Mucosa of descending colon (tissue), 3 donors: ENCODE measurements around the gene FNTB. TPM values are rescaled to one million over a fixed set of nuclear protein-coding genes. Genes with fewer than 3 reads are reported as not detected.

Experiments used
- ATAC-seq: fragments of 200-7000 bp; cut with Tn5 transposase; one replicate; pipeline ENCODE4 v1.9.1; 2020; ENCODE audit warnings: mild to moderate bottlenecking, moderate library complexity
- DNase-seq, 3 donors: peaks; one replicate each; pipeline ENCODE4 v3.0.0-alpha.2; 2020
- H3K36me3 ChIP-seq: fragments of 200-600 bp; one replicate; pipeline ENCODE4 v1.8.0; 2021; ENCODE audit warnings: low read depth, mild to moderate bottlenecking
- H3K4me1 ChIP-seq: fragments of 200-600 bp; one replicate; pipeline ENCODE4 v1.8.0; 2021; ENCODE audit warnings: low read depth, mild to moderate bottlenecking
- H3K4me3 ChIP-seq: fragments of 200-600 bp; one replicate; pipeline ENCODE4 v1.8.0; 2021; ENCODE audit warnings: mild to moderate bottlenecking
- H3K9me3 ChIP-seq: fragments of 200-600 bp; one replicate; pipeline ENCODE4 v1.8.0; 2021; ENCODE audit warnings: mild to moderate bottlenecking
- intact Hi-C, 2 donors: fragments of 100-400 bp; cut with DNase I in 1 of 2; cut with micrococcal nuclease in 1 of 2; formaldehyde crosslinking; loops; one replicate each; pipeline versions ENCODE4 v1.11.0 to v1.11.1; 2022; cut with DNase I, micrococcal nuclease
- total RNA-seq, 3 donors: library from RNA; stranded (reverse); fragmentation: NEBNext Ultra II Directional in 2 of 3; extraction: Animal tissue kit (Norgen Biotek cat#: 25700) in 2 of 3; gene quantifications; one replicate each; pipeline versions ENCODE4 v1.2.1 to v1.2.4, GENCODE V29; 2021 to 2023
- TF ChIP-seq, protein P1 (sequence below): fragments of 200-600 bp; IDR thresholded peaks from one replicate; pipeline ENCODE4 v1.8.0; 2022; ENCODE audit warnings: antibody characterized with exemption, mild to moderate bottlenecking
- donor health status: DM: no; HTN: no; CAD: no; lungs with moderate emphysema.
- donor health status: DM: no; HTN: no; CAD: no.
- donor health status: DM: no; HTN: yes; CAD: no.

Gene FNTB
- total RNA-seq, 3 donors from 2014 or later, result 14.5 to 18.3 (median 14.5) TPM

- DNase-seq, result no peak
- TF ChIP-seq, protein P1, sequence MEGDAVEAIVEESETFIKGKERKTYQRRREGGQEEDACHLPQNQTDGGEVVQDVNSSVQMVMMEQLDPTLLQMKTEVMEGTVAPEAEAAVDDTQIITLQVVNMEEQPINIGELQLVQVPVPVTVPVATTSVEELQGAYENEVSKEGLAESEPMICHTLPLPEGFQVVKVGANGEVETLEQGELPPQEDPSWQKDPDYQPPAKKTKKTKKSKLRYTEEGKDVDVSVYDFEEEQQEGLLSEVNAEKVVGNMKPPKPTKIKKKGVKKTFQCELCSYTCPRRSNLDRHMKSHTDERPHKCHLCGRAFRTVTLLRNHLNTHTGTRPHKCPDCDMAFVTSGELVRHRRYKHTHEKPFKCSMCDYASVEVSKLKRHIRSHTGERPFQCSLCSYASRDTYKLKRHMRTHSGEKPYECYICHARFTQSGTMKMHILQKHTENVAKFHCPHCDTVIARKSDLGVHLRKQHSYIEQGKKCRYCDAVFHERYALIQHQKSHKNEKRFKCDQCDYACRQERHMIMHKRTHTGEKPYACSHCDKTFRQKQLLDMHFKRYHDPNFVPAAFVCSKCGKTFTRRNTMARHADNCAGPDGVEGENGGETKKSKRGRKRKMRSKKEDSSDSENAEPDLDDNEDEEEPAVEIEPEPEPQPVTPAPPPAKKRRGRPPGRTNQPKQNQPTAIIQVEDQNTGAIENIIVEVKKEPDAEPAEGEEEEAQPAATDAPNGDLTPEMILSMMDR, result no peak
- Histone ChIP-seq H3K4me1 (no peaks in the 10 kb centered on the region), H3K36me3 (no peaks in the 10 kb centered on the region), H3K9me3 (no peaks in the 10 kb centered on the region), H3K4me3 (no peak overlapping the region)
- ATAC-seq, result no peak
- intact Hi-C loops, result no loop called here
These were observed 35.4 kb upstream of the FNTB start for GRCh38 chr14:64951291-64951690.

GRCh38 chr14:64951724-64952123, 35.0 kb upstream of the FNTB start:
- no peaks in the 10 kb centered on the region for H3K36me3 ChIP-seq
- H3K9me3 ChIP-seq, result no peaks in the 10 kb centered on the region
- no peak overlapping the region for H3K4me3 ChIP-seq
- TF ChIP-seq, protein P1, result no peak
- intact Hi-C loops, result no loop called here
- H3K4me1 ChIP-seq, result no peaks in the 10 kb centered on the region
- DNase-seq (no peak), ATAC-seq (no peak)

DNA sequence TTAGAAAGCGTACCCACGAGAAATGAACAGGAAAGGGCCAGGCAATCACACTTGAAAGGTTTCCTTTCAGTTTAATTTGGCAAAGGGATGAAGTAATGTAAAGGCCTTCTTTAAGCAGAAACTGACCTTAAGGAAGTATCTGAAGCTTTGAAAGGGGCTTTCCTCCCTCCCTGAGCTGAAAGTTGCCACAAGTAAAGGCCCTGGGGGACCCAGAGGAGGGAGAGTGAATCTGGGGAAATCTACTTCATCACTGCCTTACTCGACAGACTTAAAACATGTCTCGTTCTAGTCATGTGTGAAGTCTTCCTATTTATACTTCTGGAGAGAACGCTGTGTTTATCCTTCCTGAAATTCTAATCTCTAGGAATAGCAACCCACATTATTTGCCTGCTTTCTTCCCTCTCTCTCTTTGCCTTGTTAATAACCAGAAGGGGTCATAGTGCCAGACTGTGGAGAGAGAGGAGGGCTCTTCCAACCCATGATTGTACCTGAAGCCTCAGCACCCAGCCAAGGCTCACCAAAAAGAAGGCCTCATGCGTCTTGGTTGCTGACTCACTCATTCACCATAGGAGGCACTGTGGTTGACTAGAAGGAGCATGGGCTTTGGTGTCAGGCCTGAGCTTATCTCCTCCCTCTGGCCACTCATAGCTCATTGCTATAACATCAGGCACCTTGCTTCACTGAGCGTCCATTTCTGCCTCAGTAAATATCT, 33.9 kb upstream of the FNTB start:
- no peaks in the 10 kb centered on the region for H3K4me1 ChIP-seq
- H3K4me3 ChIP-seq, result no peak overlapping the region
- TF ChIP-seq, protein P1, result no peak
- H3K9me3 ChIP-seq, result no peaks in the 10 kb centered on the region
- ATAC-seq, result peak; percentile 27
- DNase-seq, result no peak
- intact Hi-C loops, result no loop called here
- H3K36me3 ChIP-seq, result no peaks in the 10 kb centered on the region

- no peak for ATAC-seq
- no peaks in the 10 kb centered on the region for H3K9me3 ChIP-seq
- H3K4me1 ChIP-seq, result no peaks in the 10 kb centered on the region
- no peak for DNase-seq
- H3K36me3 ChIP-seq, result no peaks in the 10 kb centered on the region
- no peak overlapping the region for H3K4me3 ChIP-seq
- TF ChIP-seq, protein P1, result no peak
- intact Hi-C loops, result no loop called here
These were observed 33.4 kb upstream of the FNTB start for GRCh38 chr14:64953310-64953654.

DNA sequence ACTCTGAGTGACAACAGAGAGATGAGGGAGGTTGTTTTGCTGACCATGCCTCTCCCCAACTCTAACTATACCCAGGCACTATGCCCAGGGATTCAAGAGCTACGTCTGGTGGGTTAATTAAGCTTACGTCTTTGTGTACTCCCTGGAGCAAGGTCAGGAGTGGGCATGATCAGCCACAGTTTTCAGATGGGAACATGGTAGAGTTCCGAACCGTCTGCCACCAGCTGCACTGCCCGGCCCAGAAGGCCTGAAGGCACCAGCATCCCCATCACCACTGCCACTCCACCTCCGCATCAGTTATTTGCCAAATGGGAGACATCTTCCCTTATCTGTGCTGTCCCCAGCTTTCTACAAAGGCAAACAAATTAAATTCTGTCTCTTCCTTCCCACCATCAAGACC, 33.0 kb upstream of the FNTB start:
- H3K9me3 ChIP-seq, result no peaks in the 10 kb centered on the region
- H3K4me3 ChIP-seq, result no peak overlapping the region
- no peak for ATAC-seq
- DNase-seq, result no peak
- TF ChIP-seq, protein P1, result no peak
- H3K36me3 ChIP-seq, result no peaks in the 10 kb centered on the region
- no peaks in the 10 kb centered on the region for H3K4me1 ChIP-seq
- intact Hi-C loops, result no loop called here
